Esophagus squamous epithelium (tissue), 4 donors: ENCODE results near the gene AK1.
A peak's percentile ranks its signal among the peaks of the same experiment; 100 is the strongest.

Experiments
- POLR2A ChIP-seq, 4 donors: fragments of 450-650 bp; IDR thresholded peaks; one replicate each; pipeline ENCODE4 v1.6.1; 2017; ENCODE audit warnings: antibody characterized with exemption in 4 of 4, mild to moderate bottlenecking in 4 of 4, moderate library complexity in 3 of 4
- TF ChIP-seq, protein P1 (sequence below), 6 experiments: fragments of 450-650 bp in 4 of 6; fragments of 200-600 bp in 2 of 6; sonication (generic) in 2 of 6; IDR thresholded peaks; one replicate each; pipeline ENCODE4 v1.5.1; 2016 to 2019; ENCODE audit warnings: antibody characterized with exemption in 6 of 6, mild to moderate bottlenecking in 4 of 6, moderate library complexity in 4 of 6

DNA sequence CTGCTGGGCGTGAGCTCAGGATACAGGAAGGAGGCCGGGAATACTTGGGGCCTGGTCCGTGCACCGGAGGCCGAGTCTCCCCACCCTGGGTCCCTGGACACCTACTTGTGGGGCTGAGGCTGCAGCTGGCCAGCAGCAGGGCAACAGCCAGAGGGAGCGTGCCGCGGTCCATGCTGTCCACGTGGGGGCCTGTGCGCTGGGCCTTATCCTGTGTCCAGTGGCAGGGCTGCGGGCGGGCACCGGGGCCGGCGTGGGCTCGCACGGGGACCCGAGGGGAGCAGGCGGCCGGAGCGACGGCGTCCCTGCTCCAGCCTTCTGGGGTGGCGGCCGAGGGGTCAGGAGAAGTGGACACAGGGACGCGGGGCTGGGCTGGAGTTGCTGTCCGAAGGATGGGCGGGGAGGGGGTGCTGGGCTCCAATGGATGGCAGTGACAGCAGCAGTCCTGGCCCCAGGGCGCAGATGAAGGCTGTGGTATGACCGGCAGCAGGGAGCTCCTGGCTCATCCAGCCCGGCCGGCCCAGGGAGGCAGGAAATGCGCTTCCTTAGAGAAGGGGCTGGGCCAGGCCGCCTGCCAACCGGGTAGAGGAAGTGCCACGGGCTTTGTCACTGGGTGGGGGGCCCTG lies 23.2 kb downstream of the AK1 start, which contains the start of gene ENG:
- TF ChIP-seq, protein P1, sequence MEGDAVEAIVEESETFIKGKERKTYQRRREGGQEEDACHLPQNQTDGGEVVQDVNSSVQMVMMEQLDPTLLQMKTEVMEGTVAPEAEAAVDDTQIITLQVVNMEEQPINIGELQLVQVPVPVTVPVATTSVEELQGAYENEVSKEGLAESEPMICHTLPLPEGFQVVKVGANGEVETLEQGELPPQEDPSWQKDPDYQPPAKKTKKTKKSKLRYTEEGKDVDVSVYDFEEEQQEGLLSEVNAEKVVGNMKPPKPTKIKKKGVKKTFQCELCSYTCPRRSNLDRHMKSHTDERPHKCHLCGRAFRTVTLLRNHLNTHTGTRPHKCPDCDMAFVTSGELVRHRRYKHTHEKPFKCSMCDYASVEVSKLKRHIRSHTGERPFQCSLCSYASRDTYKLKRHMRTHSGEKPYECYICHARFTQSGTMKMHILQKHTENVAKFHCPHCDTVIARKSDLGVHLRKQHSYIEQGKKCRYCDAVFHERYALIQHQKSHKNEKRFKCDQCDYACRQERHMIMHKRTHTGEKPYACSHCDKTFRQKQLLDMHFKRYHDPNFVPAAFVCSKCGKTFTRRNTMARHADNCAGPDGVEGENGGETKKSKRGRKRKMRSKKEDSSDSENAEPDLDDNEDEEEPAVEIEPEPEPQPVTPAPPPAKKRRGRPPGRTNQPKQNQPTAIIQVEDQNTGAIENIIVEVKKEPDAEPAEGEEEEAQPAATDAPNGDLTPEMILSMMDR (IDR thresholded peaks at IDR 0.05) = no peak
- TF ChIP-seq POLR2A (IDR thresholded peaks at IDR 0.05) = peak in 2 of 4 donors; percentile 29 to 36
